NCI-H446 (cell line): ENCODE data around the gene FER.
A peak's percentile ranks its signal among the peaks of the same experiment; 100 is the strongest.
"Not testable (repeated sequence)": the region's sequence is repeated elsewhere in the genome, so short reads cannot be mapped to it uniquely, and the experiment has no call there.

Experiments used
- DNase-seq, 2 experiments: peaks; one replicate each; lab custom pipeline; 2025; lab: John Stamatoyannopoulos, UW

The FER gene

GRCh38 chr5:108747774-108748400, at the start of gene FER:
Gene FER (plus strand): TSS chr5:108747897. CDS start chr5:108798183, 50,286 bp downstream.
- no peak for DNase-seq

GRCh38 chr5:108700388-108700787, 47.3 kb upstream of the FER start:
- not testable (repeated sequence) for DNase-seq

GRCh38 chr5:108700930-108701329, 46.8 kb upstream of the FER start:
- no peak for DNase-seq

- DNase-seq: no peak
These were observed 45.2 kb upstream of the FER start for GRCh38 chr5:108702546-108702945.

GRCh38 chr5:108703313-108703712, 44.4 kb upstream of the FER start:
- peak in 1 of 2 experiments; percentile 22 for DNase-seq

GRCh38 chr5:108707141-108707540, 40.6 kb upstream of the FER start:
- DNase-seq: no peak

GRCh38 chr5:108711898-108712297, 35.8 kb upstream of the FER start:
- peak in 1 of 2 experiments; percentile 22 for DNase-seq

GRCh38 chr5:108715408-108715807, 32.3 kb upstream of the FER start:
- no peak for DNase-seq

GRCh38 chr5:108720391-108720790, 27.3 kb upstream of the FER start:
- no peak for DNase-seq

GRCh38 chr5:108726446-108727235, 21.1 kb upstream of the FER start:
- peak in 1 of 2 experiments; percentile 25 for DNase-seq

GRCh38 chr5:108727236-108727650, 20.5 kb upstream of the FER start:
- peak in 1 of 2 experiments; percentile 70 for DNase-seq

- DNase-seq: peak; percentile 57 to 91
These were observed 19.8 kb upstream of the FER start for GRCh38 chr5:108727651-108728565.

- no peak for DNase-seq
These were observed 19.0 kb upstream of the FER start for GRCh38 chr5:108728566-108729241.

GRCh38 chr5:108729242-108729615, 18.5 kb upstream of the FER start:
- DNase-seq: no peak

GRCh38 chr5:108730617-108731340, 16.9 kb upstream of the FER start:
- no peak for DNase-seq

GRCh38 chr5:108735790-108736189, 11.9 kb upstream of the FER start:
- no peak for DNase-seq

- no peak for DNase-seq
These were observed 10.8 kb upstream of the FER start for GRCh38 chr5:108736855-108737254.

- no peak for DNase-seq
These were observed 8.3 kb upstream of the FER start for GRCh38 chr5:108739376-108739775.

- DNase-seq: no peak
These were observed 7.8 kb upstream of the FER start for GRCh38 chr5:108739906-108740305.

- no peak for DNase-seq
These were observed 4.4 kb upstream of the FER start for GRCh38 chr5:108743319-108743718.

GRCh38 chr5:108743846-108744245, 3.9 kb upstream of the FER start:
- DNase-seq: no peak
